Measurements from ENCODE around the gene SLC24A5.

DNA sequence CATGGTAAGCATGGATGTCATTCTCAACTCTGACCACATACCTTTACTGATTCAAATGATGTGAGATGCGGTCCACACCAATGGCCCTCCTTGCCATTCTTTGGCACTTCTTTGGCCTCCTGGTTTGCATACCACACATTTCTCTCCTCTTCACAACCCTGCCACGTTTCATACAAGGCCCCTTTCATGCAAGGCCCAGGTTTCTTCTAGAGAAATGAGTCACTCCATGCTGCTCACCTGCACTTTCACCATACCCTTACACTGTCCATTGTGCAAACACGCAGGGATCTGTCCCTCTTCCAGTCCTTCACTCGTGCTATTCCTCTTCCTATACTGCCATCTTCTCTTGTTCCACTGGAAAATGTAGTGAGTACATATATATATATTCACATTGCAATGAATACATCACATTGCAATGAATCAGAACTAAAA, 24.4 kb upstream of the SLC24A5 start:
- no peak for TF ChIP-seq POLR2A (IDR thresholded peaks at IDR 0.05)
- TF ChIP-seq, protein P1, sequence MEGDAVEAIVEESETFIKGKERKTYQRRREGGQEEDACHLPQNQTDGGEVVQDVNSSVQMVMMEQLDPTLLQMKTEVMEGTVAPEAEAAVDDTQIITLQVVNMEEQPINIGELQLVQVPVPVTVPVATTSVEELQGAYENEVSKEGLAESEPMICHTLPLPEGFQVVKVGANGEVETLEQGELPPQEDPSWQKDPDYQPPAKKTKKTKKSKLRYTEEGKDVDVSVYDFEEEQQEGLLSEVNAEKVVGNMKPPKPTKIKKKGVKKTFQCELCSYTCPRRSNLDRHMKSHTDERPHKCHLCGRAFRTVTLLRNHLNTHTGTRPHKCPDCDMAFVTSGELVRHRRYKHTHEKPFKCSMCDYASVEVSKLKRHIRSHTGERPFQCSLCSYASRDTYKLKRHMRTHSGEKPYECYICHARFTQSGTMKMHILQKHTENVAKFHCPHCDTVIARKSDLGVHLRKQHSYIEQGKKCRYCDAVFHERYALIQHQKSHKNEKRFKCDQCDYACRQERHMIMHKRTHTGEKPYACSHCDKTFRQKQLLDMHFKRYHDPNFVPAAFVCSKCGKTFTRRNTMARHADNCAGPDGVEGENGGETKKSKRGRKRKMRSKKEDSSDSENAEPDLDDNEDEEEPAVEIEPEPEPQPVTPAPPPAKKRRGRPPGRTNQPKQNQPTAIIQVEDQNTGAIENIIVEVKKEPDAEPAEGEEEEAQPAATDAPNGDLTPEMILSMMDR (IDR thresholded peaks at IDR 0.05) = no peak
- TF ChIP-seq POLR2AphosphoS5 (IDR thresholded peaks at IDR 0.05) = no peak
- TF ChIP-seq EP300 (IDR thresholded peaks at IDR 0.05) = no peak
